Esophagus muscularis mucosa (tissue), 4 donors: Measurements from ENCODE around the gene KLHL12.

Experiments
- EP300 ChIP-seq: sonication (generic); formaldehyde crosslinking; IDR thresholded peaks from one replicate; pipeline ENCODE4 v1.6.1; 2017; ENCODE audit warnings: antibody characterized with exemption
- POLR2A ChIP-seq: fragments of 450-650 bp; IDR thresholded peaks from one replicate; pipeline ENCODE4 v1.6.1; 2017; ENCODE audit warnings: antibody characterized with exemption, moderate library complexity, mild to moderate bottlenecking, low read depth
- POLR2AphosphoS5 ChIP-seq, 2 donors: sonication (generic); formaldehyde crosslinking; IDR thresholded peaks; one replicate each; pipeline ENCODE4 v1.6.1; 2017; ENCODE audit warnings: antibody characterized with exemption in 2 of 2
- TF ChIP-seq, protein P1 (sequence below), 3 experiments: fragments of 200-600 bp in 2 of 3; fragments of 450-650 bp in 1 of 3; sonication (generic) in 2 of 3; IDR thresholded peaks; one replicate each; pipeline ENCODE4 v1.5.1; 2017 to 2019; ENCODE audit warnings: antibody characterized with exemption in 3 of 3, mild to moderate bottlenecking in 2 of 3, moderate library complexity in 1 of 3

DNA sequence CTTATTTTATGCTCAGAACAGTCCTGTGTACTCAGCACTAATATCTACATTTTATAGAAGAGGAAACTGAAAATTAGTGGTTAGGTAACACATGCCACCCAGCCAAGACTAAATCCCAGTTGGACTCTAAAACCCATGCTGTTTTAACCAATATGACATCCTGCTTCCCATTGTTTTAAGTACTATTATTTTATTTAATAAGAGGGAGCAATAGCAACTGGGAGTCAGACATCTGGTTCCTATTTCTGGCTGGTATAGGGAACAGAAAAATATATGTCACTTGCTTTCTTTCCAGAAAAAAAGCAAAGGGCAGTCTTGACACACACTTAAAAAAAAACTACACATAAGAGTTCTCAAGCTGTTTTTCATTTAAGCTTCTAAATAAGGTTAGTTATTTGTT lies 11.9 kb downstream of the KLHL12 start:
- TF ChIP-seq, protein P1, sequence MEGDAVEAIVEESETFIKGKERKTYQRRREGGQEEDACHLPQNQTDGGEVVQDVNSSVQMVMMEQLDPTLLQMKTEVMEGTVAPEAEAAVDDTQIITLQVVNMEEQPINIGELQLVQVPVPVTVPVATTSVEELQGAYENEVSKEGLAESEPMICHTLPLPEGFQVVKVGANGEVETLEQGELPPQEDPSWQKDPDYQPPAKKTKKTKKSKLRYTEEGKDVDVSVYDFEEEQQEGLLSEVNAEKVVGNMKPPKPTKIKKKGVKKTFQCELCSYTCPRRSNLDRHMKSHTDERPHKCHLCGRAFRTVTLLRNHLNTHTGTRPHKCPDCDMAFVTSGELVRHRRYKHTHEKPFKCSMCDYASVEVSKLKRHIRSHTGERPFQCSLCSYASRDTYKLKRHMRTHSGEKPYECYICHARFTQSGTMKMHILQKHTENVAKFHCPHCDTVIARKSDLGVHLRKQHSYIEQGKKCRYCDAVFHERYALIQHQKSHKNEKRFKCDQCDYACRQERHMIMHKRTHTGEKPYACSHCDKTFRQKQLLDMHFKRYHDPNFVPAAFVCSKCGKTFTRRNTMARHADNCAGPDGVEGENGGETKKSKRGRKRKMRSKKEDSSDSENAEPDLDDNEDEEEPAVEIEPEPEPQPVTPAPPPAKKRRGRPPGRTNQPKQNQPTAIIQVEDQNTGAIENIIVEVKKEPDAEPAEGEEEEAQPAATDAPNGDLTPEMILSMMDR (IDR thresholded peaks at IDR 0.05), result no peak
- TF ChIP-seq POLR2A (no peak), POLR2AphosphoS5 (IDR thresholded peaks at IDR 0.05) (no peak), EP300 (no peak)
